Neural progenitor cell (in vitro differentiated cells): ENCODE measurements around the gene LTBP2.

ENCODE experiments used
- EZH2 ChIP-seq: fragments of 200-600 bp; sonication (generic); IDR thresholded peaks from 2 replicates; pipeline ENCODE4 v1.6.1; 2017; ENCODE audit warnings: antibody characterized with exemption, mild to moderate bottlenecking, moderate library complexity
- TF ChIP-seq, protein P1 (sequence below): fragments of 200-600 bp; sonication (generic); IDR thresholded peaks from 2 replicates; pipeline ENCODE4 v1.5.1; 2017; ENCODE audit warnings: antibody characterized with exemption, mild to moderate bottlenecking

DNA sequence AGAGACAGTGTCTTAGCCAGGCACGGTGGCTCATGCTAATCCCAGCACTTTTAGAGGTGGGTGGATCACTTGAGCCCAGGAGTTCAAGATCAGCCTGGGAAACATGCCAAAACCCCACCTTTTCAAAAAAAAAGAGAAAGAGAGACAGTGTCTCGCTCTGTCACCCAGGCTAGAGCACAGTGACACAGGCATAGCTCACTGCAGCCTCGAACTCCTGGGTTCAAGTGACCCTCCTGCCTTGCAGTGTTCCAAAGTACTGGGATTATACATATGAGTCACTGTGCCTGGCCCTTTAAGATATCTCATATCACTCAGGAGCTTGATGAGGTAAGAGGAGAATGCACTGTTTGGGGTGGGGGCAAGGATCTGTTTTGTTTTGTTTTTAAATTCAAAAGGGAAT lies 48.1 kb upstream of the LTBP2 start:
- TF ChIP-seq, protein P1, sequence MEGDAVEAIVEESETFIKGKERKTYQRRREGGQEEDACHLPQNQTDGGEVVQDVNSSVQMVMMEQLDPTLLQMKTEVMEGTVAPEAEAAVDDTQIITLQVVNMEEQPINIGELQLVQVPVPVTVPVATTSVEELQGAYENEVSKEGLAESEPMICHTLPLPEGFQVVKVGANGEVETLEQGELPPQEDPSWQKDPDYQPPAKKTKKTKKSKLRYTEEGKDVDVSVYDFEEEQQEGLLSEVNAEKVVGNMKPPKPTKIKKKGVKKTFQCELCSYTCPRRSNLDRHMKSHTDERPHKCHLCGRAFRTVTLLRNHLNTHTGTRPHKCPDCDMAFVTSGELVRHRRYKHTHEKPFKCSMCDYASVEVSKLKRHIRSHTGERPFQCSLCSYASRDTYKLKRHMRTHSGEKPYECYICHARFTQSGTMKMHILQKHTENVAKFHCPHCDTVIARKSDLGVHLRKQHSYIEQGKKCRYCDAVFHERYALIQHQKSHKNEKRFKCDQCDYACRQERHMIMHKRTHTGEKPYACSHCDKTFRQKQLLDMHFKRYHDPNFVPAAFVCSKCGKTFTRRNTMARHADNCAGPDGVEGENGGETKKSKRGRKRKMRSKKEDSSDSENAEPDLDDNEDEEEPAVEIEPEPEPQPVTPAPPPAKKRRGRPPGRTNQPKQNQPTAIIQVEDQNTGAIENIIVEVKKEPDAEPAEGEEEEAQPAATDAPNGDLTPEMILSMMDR = no peak
- no peak for TF ChIP-seq EZH2
